DOHH2 (cell line): ENCODE measurements around the gene ANKS4B.

Experiments used
- H3F3A ChIP-seq: fragments of 200-600 bp; sonication (generic), shearing (Covaris generic); 2 replicates; pipeline ENCODE4 v1.6.0; 2016; ENCODE audit warnings: antibody characterized with exemption, mild to moderate bottlenecking; ENCODE audit not compliant: control insufficient read depth, insufficient read depth
- H3K27ac ChIP-seq: fragments of 200-600 bp; sonication (generic); 2 replicates; pipeline ENCODE4 v1.5.1; 2014; ENCODE audit warnings: low read depth, mild to moderate bottlenecking, low read length, moderate library complexity
- H3K27me3 ChIP-seq: fragments of 200-600 bp; sonication (generic); 2 replicates; pipeline ENCODE4 v1.6.1; 2014; ENCODE audit warnings: mild to moderate bottlenecking, low read length, mixed read lengths; ENCODE audit not compliant: control insufficient read depth
- H3K36me3 ChIP-seq: fragments of 200-600 bp; sonication (generic); 2 replicates; pipeline ENCODE4 v1.6.1; 2014; ENCODE audit warnings: mild to moderate bottlenecking, low read length, moderate library complexity, mixed read lengths; ENCODE audit not compliant: control insufficient read depth
- H3K4me1 ChIP-seq: fragments of 200-600 bp; sonication (generic); 2 replicates; pipeline ENCODE4 v1.6.1; 2014; ENCODE audit warnings: mild to moderate bottlenecking, low read length, mixed read lengths; ENCODE audit not compliant: control insufficient read depth
- H3K4me2 ChIP-seq: fragments of 200-600 bp; sonication (generic); 2 replicates; pipeline ENCODE4 v1.6.0; 2014; ENCODE audit warnings: mild to moderate bottlenecking, low read length, moderate library complexity
- H3K4me3 ChIP-seq: fragments of 200-600 bp; sonication (generic); 2 replicates; pipeline ENCODE4 v1.5.1; 2014; ENCODE audit warnings: mild to moderate bottlenecking, low read length, mixed read lengths
- H3K79me2 ChIP-seq: fragments of 200-600 bp; sonication (generic); 2 replicates; pipeline ENCODE4 v1.6.1; 2014; ENCODE audit warnings: mild to moderate bottlenecking, low read length, mixed read lengths; ENCODE audit not compliant: control insufficient read depth
- H3K9me2 ChIP-seq: fragments of 200-600 bp; sonication (generic); replicated peaks from 2 replicates; pipeline ENCODE4 v1.6.1; 2014; ENCODE audit warnings: mild to moderate bottlenecking, low read length, mixed read lengths; ENCODE audit not compliant: control insufficient read depth
- H3K9me3 ChIP-seq: fragments of 200-600 bp; sonication (generic); 2 replicates; pipeline ENCODE4 v1.6.1; 2014; ENCODE audit warnings: antibody characterized with exemption, low read length, mixed read lengths; ENCODE audit not compliant: control insufficient read depth, insufficient read depth
- H4K20me1 ChIP-seq: fragments of 200-600 bp; sonication (generic); 2 replicates; pipeline ENCODE4 v1.6.0; 2014; ENCODE audit warnings: low read depth, mild to moderate bottlenecking, antibody characterized with exemption, low read length, moderate library complexity; ENCODE audit not compliant: control insufficient read depth, insufficient read depth
- CTCF ChIP-seq: fragments of 200-600 bp; sonication (generic); IDR thresholded peaks from one replicate; pipeline ENCODE4 v1.5.1; 2014; ENCODE audit warnings: antibody characterized with exemption, mild to moderate bottlenecking, low read depth, low read length; ENCODE audit not compliant: poor library complexity, severe bottlenecking
- EZH2phosphoT487 ChIP-seq: fragments of 200-600 bp; sonication (generic); IDR thresholded peaks from 2 replicates; pipeline ENCODE4 v1.6.1; 2017; ENCODE audit warnings: borderline replicate concordance, mild to moderate bottlenecking, antibody characterized with exemption, low read length, moderate library complexity, mixed read lengths

The ANKS4B gene

GRCh38 chr16:21235199-21235585 lies 1.7 kb downstream of the ANKS4B start:
- Histone ChIP-seq H3K27ac (no peak overlapping the region), H3K27me3 (peaks cover 21% of the 10 kb centered on the region), H3K4me2 (no peak overlapping the region)

GRCh38 chr16:21236831-21237230 lies 3.3 kb downstream of the ANKS4B start:
- no peaks in the 10 kb centered on the region for H4K20me1 ChIP-seq
- no peak overlapping the region for H3K4me2 ChIP-seq
- no peak overlapping the region for H3K27ac ChIP-seq
- no peaks in the 10 kb centered on the region for H3K9me3 ChIP-seq
- H3K36me3 ChIP-seq, result no peaks in the 10 kb centered on the region
- no peaks in the 10 kb centered on the region for H3F3A ChIP-seq
- H3K4me1 ChIP-seq, result no peaks in the 10 kb centered on the region
- peaks cover 13% of the 10 kb centered on the region for H3K27me3 ChIP-seq
- H3K4me3 ChIP-seq, result no peak overlapping the region
- no peak for TF ChIP-seq CTCF
- TF ChIP-seq EZH2phosphoT487, result no peak
- H3K9me2 ChIP-seq, result no peaks in the 10 kb centered on the region
- H3K79me2 ChIP-seq, result no peaks in the 10 kb centered on the region

More at GRCh38 chr16:21235199-21235585, 1.7 kb downstream of the ANKS4B start:
- no peaks in the 10 kb centered on the region for H3K79me2 ChIP-seq
- H3K36me3 ChIP-seq, result no peaks in the 10 kb centered on the region
- H3K4me3 ChIP-seq, result no peak overlapping the region
- no peaks in the 10 kb centered on the region for H3K9me2 ChIP-seq
- H3K4me1 ChIP-seq, result no peaks in the 10 kb centered on the region
- no peaks in the 10 kb centered on the region for H3F3A ChIP-seq
- no peaks in the 10 kb centered on the region for H3K9me3 ChIP-seq
- TF ChIP-seq EZH2phosphoT487 (no peak), CTCF (no peak)
- no peaks in the 10 kb centered on the region for H4K20me1 ChIP-seq

- H3F3A ChIP-seq, result no peaks in the 10 kb centered on the region
- H3K79me2 ChIP-seq, result no peaks in the 10 kb centered on the region
- no peaks in the 10 kb centered on the region for H3K4me1 ChIP-seq
- no peaks in the 10 kb centered on the region for H4K20me1 ChIP-seq
- no peaks in the 10 kb centered on the region for H3K36me3 ChIP-seq
- TF ChIP-seq EZH2phosphoT487 (no peak), CTCF (no peak)
- H3K9me2 ChIP-seq, result no peaks in the 10 kb centered on the region
- no peak overlapping the region for H3K27ac ChIP-seq
- H3K4me2 ChIP-seq, result no peak overlapping the region
- H3K4me3 ChIP-seq, result no peak overlapping the region
- H3K9me3 ChIP-seq, result no peaks in the 10 kb centered on the region
- H3K27me3 ChIP-seq, result peaks cover 13% of the 10 kb centered on the region
Observed at GRCh38 chr16:21239646-21240045, 6.1 kb downstream of the ANKS4B start.

GRCh38 chr16:21242756-21243155 lies 9.3 kb downstream of the ANKS4B start:
- Histone ChIP-seq H3K36me3 (no peaks in the 10 kb centered on the region), H3F3A (no peaks in the 10 kb centered on the region), H3K27me3 (peaks cover 25% of the 10 kb centered on the region), H3K4me2 (no peak overlapping the region), H3K9me3 (no peaks in the 10 kb centered on the region), H3K4me3 (no peak overlapping the region), H3K4me1 (no peaks in the 10 kb centered on the region), H3K79me2 (no peaks in the 10 kb centered on the region), H3K27ac (no peak overlapping the region), H4K20me1 (no peaks in the 10 kb centered on the region), H3K9me2 (no peaks in the 10 kb centered on the region)
- TF ChIP-seq EZH2phosphoT487 (no peak), CTCF (no peak)
